Kidney epithelial cell (primary cell): ENCODE results near the gene VMP1. TPM values are rescaled to one million over a fixed set of nuclear protein-coding genes. Genes with fewer than 3 reads are reported as not detected.

ENCODE experiments used
- DNase-seq: peaks from one replicate; pipeline ENCODE4 v3.0.0-alpha.2; 2010; ENCODE audit warnings: low read depth
- H3K27me3 ChIP-seq: 2 replicates; pipeline ENCODE4 v1.6.0; 2011; ENCODE audit warnings: low read length; ENCODE audit not compliant: control insufficient read depth, insufficient read depth
- H3K36me3 ChIP-seq: 2 replicates; pipeline ENCODE4 v1.5.1; 2011; ENCODE audit warnings: low read length; ENCODE audit not compliant: control insufficient read depth, insufficient read depth
- H3K4me3 ChIP-seq: 2 replicates; pipeline ENCODE4 v1.5.1; 2011; ENCODE audit warnings: low read depth, mild to moderate bottlenecking, control low read depth, low read length
- CTCF ChIP-seq: IDR thresholded peaks from 2 replicates; pipeline ENCODE4 v1.5.1; 2011; ENCODE audit warnings: mild to moderate bottlenecking, moderate library complexity, low read length, control low read depth, inconsistent platforms; ENCODE audit not compliant: insufficient read depth, poor library complexity, severe bottlenecking
- total RNA-seq: library from RNA; depleted of rRNA; stranded (reverse); fragments of >200 nt; gene quantifications from 2 replicates; pipeline ENCODE4 v1.2.3, GENCODE V29; 2015

VMP1 gene
- total RNA-seq, 1 donor from 2014 or later: 224 TPM

GRCh38 chr17:59829217-59830006 lies 122.0 kb downstream of the VMP1 start:
- Histone ChIP-seq H3K36me3 (no peaks in the 10 kb centered on the region), H3K4me3 (peak overlapping the region; percentile 21), H3K27me3 (no peaks in the 10 kb centered on the region)
- DNase-seq: peak; percentile 98
- no peak for TF ChIP-seq CTCF

GRCh38 chr17:59830007-59830630 lies 122.7 kb downstream of the VMP1 start:
- Histone ChIP-seq H3K4me3 (peak overlapping the region; percentile 21), H3K36me3 (no peaks in the 10 kb centered on the region), H3K27me3 (no peaks in the 10 kb centered on the region)
- no peak for DNase-seq
- no peak for TF ChIP-seq CTCF

DNA sequence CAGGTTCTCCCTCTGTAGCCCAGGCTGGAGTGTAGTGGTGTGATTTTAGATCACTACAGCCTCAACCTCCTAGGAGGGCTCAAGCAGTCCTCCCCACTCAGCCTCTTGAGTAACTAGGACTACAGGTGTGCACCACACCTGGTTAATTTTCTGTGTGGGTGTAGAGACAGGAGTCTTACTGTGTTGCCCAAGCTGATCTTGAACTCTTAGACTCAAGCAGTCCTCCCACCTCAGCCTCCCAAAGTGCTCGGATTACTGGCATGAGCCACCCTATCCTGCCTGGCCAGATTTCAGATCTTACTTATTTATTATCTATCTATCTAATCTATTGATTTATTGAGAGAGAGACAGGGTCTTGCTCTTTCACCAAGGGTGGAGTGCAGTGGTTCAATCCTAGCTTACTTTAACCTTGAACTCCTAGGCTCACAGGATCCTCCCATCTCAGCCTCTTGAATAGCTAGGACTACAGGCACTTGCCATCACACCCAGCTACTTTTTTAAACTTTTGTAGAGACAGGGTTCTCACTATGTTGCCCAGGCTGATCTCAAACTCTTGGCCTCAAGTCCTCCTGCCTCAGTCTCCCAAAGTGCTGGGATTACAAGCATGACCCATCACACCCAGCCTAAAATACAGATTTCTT lies 123.5 kb downstream of the VMP1 start:
- no peak overlapping the region for H3K4me3 ChIP-seq
- no peaks in the 10 kb centered on the region for H3K36me3 ChIP-seq
- no peak for DNase-seq
- no peak for TF ChIP-seq CTCF
- no peaks in the 10 kb centered on the region for H3K27me3 ChIP-seq

DNA sequence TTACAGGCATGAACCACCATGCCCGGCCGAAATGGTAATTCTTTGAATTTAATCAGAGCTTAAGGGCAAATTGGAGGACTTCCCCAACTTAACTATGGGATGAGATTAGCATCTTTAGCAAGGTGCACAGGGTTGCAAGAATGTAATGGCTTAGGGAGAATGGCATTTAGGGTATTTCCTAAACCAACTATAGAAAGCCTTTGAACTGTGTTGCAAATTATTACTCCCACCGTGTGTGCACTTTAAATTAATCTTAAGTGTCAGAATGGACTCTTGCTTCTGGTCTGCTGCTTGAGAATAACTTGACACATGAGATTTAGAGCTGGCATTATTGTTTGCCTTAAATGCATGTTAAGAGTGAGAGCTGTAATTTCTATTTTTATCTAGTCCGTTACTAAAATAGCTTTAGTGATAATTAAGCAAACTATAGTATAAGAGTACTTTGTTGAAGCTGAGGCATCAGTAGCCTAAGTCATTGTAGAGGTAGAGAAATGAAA lies 125.5 kb downstream of the VMP1 start:
- no peak for DNase-seq
- no peak overlapping the region for H3K4me3 ChIP-seq
- no peaks in the 10 kb centered on the region for H3K36me3 ChIP-seq
- H3K27me3 ChIP-seq: no peaks in the 10 kb centered on the region
- TF ChIP-seq CTCF: no peak

DNA sequence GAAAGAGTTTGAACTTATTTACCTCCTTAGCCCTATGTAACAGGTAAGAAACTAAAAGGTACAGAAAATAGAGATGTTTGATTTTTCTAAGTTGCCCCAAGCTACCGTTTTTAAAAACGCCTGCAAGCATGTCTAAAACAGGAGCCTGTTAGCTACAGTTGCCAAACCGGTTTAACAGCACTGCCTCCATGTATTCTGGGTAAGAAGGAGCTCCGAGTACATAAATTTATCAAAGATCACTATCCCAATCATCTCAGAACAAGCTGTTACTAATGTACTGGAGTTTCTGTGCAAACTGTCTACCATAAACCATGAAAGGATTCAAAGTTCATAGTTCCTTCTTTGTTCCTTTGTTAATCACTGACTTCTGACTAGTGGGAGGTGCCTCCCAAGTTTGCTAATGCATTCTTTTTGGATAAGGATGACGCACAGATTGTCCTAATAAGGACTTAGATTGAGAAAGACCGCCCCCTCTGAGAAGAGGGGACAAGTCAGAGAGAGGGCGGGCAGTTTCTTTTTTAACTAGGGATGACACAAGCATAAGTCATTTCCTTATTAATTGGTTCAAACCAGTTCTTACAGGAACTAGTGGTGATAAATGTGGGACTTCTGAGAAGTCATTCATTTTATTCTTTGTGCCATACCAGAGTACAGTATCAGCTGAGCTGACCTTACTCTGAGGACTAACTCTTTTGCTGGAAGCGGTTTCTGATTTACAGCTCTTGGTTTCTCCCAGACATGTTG lies 130.0 kb downstream of the VMP1 start:
- peak; percentile 100 for DNase-seq
- TF ChIP-seq CTCF: no peak
- Histone ChIP-seq H3K4me3 (peak overlapping the region; percentile 64), H3K36me3 (peaks cover 4% of the 10 kb centered on the region), H3K27me3 (no peaks in the 10 kb centered on the region)
